ENCODE results near the gene SBF1. TPM values are rescaled to one million over a fixed set of nuclear protein-coding genes. Genes with fewer than 3 reads are reported as not detected.

SBF1 gene
- total and polyA plus RNA-seq, 2 of the 13 experiments (the other 11 are each of a cell fraction or from before 2014, with no cell fraction given), result 31.7 to 40.9 TPM

- Histone ChIP-seq H3K4me3 (replicated peaks in 1 of 3; ENCODE audit: insufficient read depth in 1 of 3, low read depth in 2 of 3, low read length in 3 of 3) (no peak overlapping the region), H3K4me2 (ENCODE audit: low read depth, low read length) (no peak overlapping the region), H3K36me3 (replicated peaks in 1 of 2; ENCODE audit: control insufficient read depth in 1 of 2, insufficient read depth in 2 of 2, low read length in 2 of 2) (peaks cover 17 to 44% of the 10 kb centered on the region in 2 experiments), H3K27me3 (ENCODE audit: control insufficient read depth in 1 of 2, insufficient read depth in 2 of 2, low read length in 2 of 2) (no peaks in the 10 kb centered on the region), H3K27ac (ENCODE audit: extremely low read length, insufficient read depth, low read length) (no peak overlapping the region), H3K9ac (ENCODE audit: insufficient read depth, low read depth, low read length) (no peak overlapping the region), H3K4me1 (ENCODE audit: insufficient read depth, low read length) (no peaks in the 10 kb centered on the region), H3K79me2 (ENCODE audit: insufficient read depth, low read length) (peaks cover 31% of the 10 kb centered on the region), H3K9me3 (ENCODE audit: low read length) (no peaks in the 10 kb centered on the region), H4K20me1 (ENCODE audit: insufficient read depth, low read length) (no peaks in the 10 kb centered on the region), H2AFZ (ENCODE audit: low read length) (no peak overlapping the region)
- POLR2A ChIA-PET, result interaction anchor here (0.9 kb wide), 1 partner anchor 10 kb away, joined by 5 read pairs; the partner anchor contains the start of gene SCO2
- intact Hi-C loops (cut with micrococcal nuclease; ENCODE audit: unreplicated experiment) (no loop called here), in situ Hi-C loops (cut with HindIII; ENCODE audit: extremely low pct_ligation_motif_present, low pct_unique_long_range_greater_than_20kb) (no loop called here)
- FAIRE-seq, result no peak
- CTCF ChIA-PET (ENCODE audit: low intra/inter-chr PET ratio, low total read pairs), result no interaction called here
- no peak for ATAC-seq
- WGBS (ENCODE audit: low lambda C conversion rate), result 100% methylated on average over 3 of the region's 8 CpGs
- DNase-seq (ENCODE audit: low spot score), result no peak
- no TSS peak for BruUV-seq (replicated peaks)
- TF ChIP-seq ARNTL (CRISPR knock-in tag; IDR thresholded peaks at IDR 0.05), result no peak
- no peak for TF ChIP-seq ZNF878 (CRISPR knock-in tag; IDR thresholded peaks at IDR 0.05)
- TF ChIP-seq HDAC6 (IDR thresholded peaks at IDR 0.05; ENCODE audit: low read depth, low read length), result no peak
- no peak for TF ChIP-seq NR2F6 (IDR thresholded peaks at IDR 0.05)
- TF ChIP-seq NR2F6 (CRISPR knock-in tag; IDR thresholded peaks at IDR 0.05), result no peak
- TF ChIP-seq PAXIP1 (CRISPR knock-in tag; conservative IDR thresholded peaks at IDR 0.05), result no peak
- TF ChIP-seq KIAA2018 (CRISPR knock-in tag; IDR thresholded peaks at IDR 0.05; ENCODE audit: borderline replicate concordance), result no peak
- no peak for TF ChIP-seq MIXL1 (CRISPR knock-in tag; IDR thresholded peaks at IDR 0.05)
- no peak for TF ChIP-seq SAP130 (CRISPR knock-in tag; IDR thresholded peaks at IDR 0.05; ENCODE audit: low read depth)
- TF ChIP-seq CENPBD1 (CRISPR knock-in tag; IDR thresholded peaks at IDR 0.05; ENCODE audit: borderline replicate concordance, low read depth), result no peak
- no peak for TF ChIP-seq ZNF337 (CRISPR knock-in tag; IDR thresholded peaks at IDR 0.05; ENCODE audit: borderline replicate concordance, low read depth)
- TF ChIP-seq RARA (CRISPR knock-in tag; IDR thresholded peaks at IDR 0.05), result no peak
- no peak for TF ChIP-seq ZNF790 (CRISPR knock-in tag; IDR thresholded peaks at IDR 0.05; ENCODE audit: borderline replicate concordance)
Measured at GRCh38 chr22:50516068-50516467, 41.2 kb upstream of the SBF1 start.

Data from HepG2 (cell line).